ENCODE results near the gene DHX36.

The DHX36 gene

GRCh38 chr3:154324919-154325318 lies 632 bp upstream of the DHX36 start:
- peak overlapping the region; percentile 99 for H3K4me3 ChIP-seq (ENCODE audit: low read depth, low read length)
- DNase-seq (ENCODE audit: low read depth): peak; percentile 2
- TF ChIP-seq MYC (IDR thresholded peaks at IDR 0.05; ENCODE audit: low read depth, low read length): no peak
- no peak for TF ChIP-seq POLR2A (IDR thresholded peaks at IDR 0.05; ENCODE audit: extremely low read depth, insufficient read length)
- TF ChIP-seq CTCF (IDR thresholded peaks at IDR 0.05; ENCODE audit: low read depth, low read length): no peak
- TF ChIP-seq, protein P1, sequence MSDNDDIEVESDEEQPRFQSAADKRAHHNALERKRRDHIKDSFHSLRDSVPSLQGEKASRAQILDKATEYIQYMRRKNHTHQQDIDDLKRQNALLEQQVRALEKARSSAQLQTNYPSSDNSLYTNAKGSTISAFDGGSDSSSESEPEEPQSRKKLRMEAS (IDR thresholded peaks at IDR 0.05; ENCODE audit: low read depth, low read length): no peak

- H3K4me3 ChIP-seq (ENCODE audit: low read depth, low read length): no peak overlapping the region
- no peak for DNase-seq (ENCODE audit: low read depth)
- TF ChIP-seq, protein P1 (IDR thresholded peaks at IDR 0.05; ENCODE audit: low read depth, low read length): no peak
- TF ChIP-seq MYC (IDR thresholded peaks at IDR 0.05; ENCODE audit: low read depth, low read length): no peak
- TF ChIP-seq CTCF (IDR thresholded peaks at IDR 0.05; ENCODE audit: low read depth, low read length): no peak
- TF ChIP-seq POLR2A (IDR thresholded peaks at IDR 0.05; ENCODE audit: extremely low read depth, insufficient read length): no peak
Observed at GRCh38 chr3:154316974-154317767, 7.1 kb downstream of the DHX36 start.

GRCh38 chr3:154314152-154314551 lies 10.1 kb downstream of the DHX36 start:
- H3K4me3 ChIP-seq (ENCODE audit: low read depth, low read length): no peak overlapping the region
- TF ChIP-seq, protein P1 (IDR thresholded peaks at IDR 0.05; ENCODE audit: low read depth, low read length): no peak
- no peak for TF ChIP-seq POLR2A (IDR thresholded peaks at IDR 0.05; ENCODE audit: extremely low read depth, insufficient read length)
- no peak for TF ChIP-seq MYC (IDR thresholded peaks at IDR 0.05; ENCODE audit: low read depth, low read length)
- no peak for TF ChIP-seq CTCF (IDR thresholded peaks at IDR 0.05; ENCODE audit: low read depth, low read length)
- DNase-seq (ENCODE audit: low read depth): no peak

DNA sequence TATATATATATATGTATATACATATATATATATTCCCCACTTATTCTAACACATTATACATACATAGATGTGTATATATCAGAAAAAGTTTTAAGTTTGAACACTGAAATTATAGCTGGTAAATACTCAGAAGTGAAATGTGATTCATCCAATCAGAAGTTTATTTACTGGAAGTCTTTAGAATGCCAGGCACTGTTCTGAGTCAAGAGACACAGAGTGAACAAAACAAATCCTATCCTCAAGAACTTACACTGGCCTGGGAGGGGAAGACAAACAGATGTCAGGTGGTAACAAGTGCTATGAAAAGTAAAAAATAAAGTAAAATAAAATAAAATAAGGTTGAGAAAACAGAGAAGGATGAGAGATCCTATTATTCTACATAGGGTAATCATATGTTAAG lies 13.4 kb downstream of the DHX36 start:
- no peak for TF ChIP-seq POLR2A (IDR thresholded peaks at IDR 0.05; ENCODE audit: extremely low read depth, insufficient read length)
- H3K4me3 ChIP-seq (ENCODE audit: low read depth, low read length): no peak overlapping the region
- no peak for DNase-seq (ENCODE audit: low read depth)

- no peak overlapping the region for H3K4me3 ChIP-seq (ENCODE audit: low read depth, low read length)
- no peak for DNase-seq (ENCODE audit: low read depth)
- TF ChIP-seq, protein P1 (IDR thresholded peaks at IDR 0.05; ENCODE audit: low read depth, low read length): no peak
- TF ChIP-seq CTCF (IDR thresholded peaks at IDR 0.05; ENCODE audit: low read depth, low read length) (no peak), POLR2A (IDR thresholded peaks at IDR 0.05; ENCODE audit: extremely low read depth, insufficient read length) (no peak), MYC (IDR thresholded peaks at IDR 0.05; ENCODE audit: low read depth, low read length) (no peak)
Observed at GRCh38 chr3:154307363-154307762, 16.9 kb downstream of the DHX36 start.

- TF ChIP-seq POLR2A (IDR thresholded peaks at IDR 0.05; ENCODE audit: extremely low read depth, insufficient read length): no peak
- TF ChIP-seq, protein P1 (IDR thresholded peaks at IDR 0.05; ENCODE audit: low read depth, low read length): no peak
- no peak for TF ChIP-seq CTCF (IDR thresholded peaks at IDR 0.05; ENCODE audit: low read depth, low read length)
- no peak for TF ChIP-seq MYC (IDR thresholded peaks at IDR 0.05; ENCODE audit: low read depth, low read length)
- no peak overlapping the region for H3K4me3 ChIP-seq (ENCODE audit: low read depth, low read length)
- no peak for DNase-seq (ENCODE audit: low read depth)
Observed at GRCh38 chr3:154304936-154305335, 19.4 kb downstream of the DHX36 start.

Data from NB4 (cell line).